Spinal cord (tissue), 10 donors: Measurements from ENCODE around the gene PERM1. TPM values are rescaled to one million over a fixed set of nuclear protein-coding genes. Genes with fewer than 3 reads are reported as not detected.
A peak's percentile ranks its signal among the peaks of the same experiment; 100 is the strongest.

Source experiments
- DNase-seq, 6 donors: peaks; one replicate each; pipeline versions ENCODE4 v3.0.0 to v3.0.0-alpha.2; 2013 to 2015; ENCODE audit warnings: low spot score in 6 of 6, low read depth in 4 of 6
- H3K27ac ChIP-seq: one replicate; pipeline ENCODE4 v1.5.1; 2013; ENCODE audit warnings: low read depth, low read length, control low read depth
- H3K27me3 ChIP-seq: one replicate; pipeline ENCODE4 v1.6.1; 2013; ENCODE audit warnings: low read length; ENCODE audit not compliant: control insufficient read depth, insufficient read depth
- H3K36me3 ChIP-seq: one replicate; pipeline ENCODE4 v1.6.1; 2013; ENCODE audit warnings: low read length; ENCODE audit not compliant: control insufficient read depth, insufficient read depth
- H3K4me1 ChIP-seq: one replicate; pipeline ENCODE4 v1.6.1; 2013; ENCODE audit warnings: low read length; ENCODE audit not compliant: control insufficient read depth, insufficient read depth
- H3K4me3 ChIP-seq: one replicate; pipeline ENCODE4 v1.5.1; 2013; ENCODE audit warnings: low read depth, low read length, control low read depth
- H3K9me3 ChIP-seq: one replicate; pipeline ENCODE4 v1.6.1; 2013; ENCODE audit warnings: low read length; ENCODE audit not compliant: control insufficient read depth, insufficient read depth
- WGBS: methylation state at CpG from one replicate; pipeline ENCODE4 v1.1.5; 2013; ENCODE audit warnings: missing lambda C conversion rate; ENCODE audit not compliant: insufficient coverage; 5-methylcytosine and 5-hydroxymethylcytosine counted together
- polyA plus RNA-seq, 2 donors: library from polyadenylated mRNA; unstranded; fragments of 120-200 nt; gene quantifications; one replicate each; pipeline ENCODE4 v1.2.1, GENCODE V29; 2013; ENCODE audit not compliant: insufficient read length in 2 of 2
- total RNA-seq, 2 donors: library from RNA; depleted of rRNA in 1 of 2; stranded (reverse); fragments of 120-200 nt in 1 of 2; fragments of >200 nt in 1 of 2; gene quantifications; one replicate each; pipeline versions ENCODE4 v1.2.3 to v1.2.4, GENCODE V29; 2013 to 2014
- donor health status: healthy.

PERM1 gene
- total and polyA plus RNA-seq, 4 donors, result 0.39 TPM; not detected in 3

DNA sequence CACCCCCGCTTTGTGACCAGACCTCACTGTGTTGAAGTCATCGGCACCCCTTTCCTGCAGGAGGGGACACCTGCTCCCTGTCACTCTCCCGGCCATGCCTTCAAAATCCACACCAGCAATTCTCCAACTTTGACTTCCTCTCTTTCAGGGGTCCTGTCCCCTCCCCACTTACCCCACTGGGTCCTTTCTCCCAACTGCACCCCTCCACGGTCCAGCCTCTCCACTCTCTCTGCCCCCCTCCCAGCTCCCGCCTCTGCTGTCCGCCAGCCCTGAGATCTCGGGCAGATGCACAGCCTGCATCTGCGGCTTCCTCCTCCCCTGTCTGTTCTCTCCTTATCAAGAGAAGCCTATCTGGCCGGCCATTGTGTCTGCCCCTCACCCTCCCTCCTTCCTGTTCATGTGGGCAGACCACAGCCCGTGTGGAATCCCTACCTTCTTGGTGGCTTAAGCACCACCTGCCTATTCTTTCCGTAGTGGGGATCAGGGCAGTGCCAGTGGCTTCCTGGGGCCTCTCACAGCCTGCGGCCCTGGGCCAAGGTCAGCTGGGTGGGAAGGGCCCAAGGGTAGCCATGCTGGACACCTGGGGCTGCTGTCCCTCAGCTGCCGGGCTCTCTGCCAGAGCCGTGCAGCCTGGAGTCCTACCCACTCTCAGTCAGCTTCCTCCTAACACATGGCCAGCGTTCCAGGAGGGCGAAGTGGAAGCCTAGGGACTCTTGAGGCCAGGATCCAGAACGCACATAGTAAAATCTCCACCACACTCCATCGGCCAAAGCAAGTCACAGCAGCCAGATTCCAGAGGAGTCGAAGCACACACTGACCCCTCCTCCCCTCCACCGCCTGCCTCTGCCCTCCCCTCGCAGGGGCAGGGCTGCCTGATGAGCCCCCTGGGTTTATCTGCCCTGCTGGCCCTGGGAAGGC, 23.1 kb upstream of the PERM1 start:
- H3K27ac ChIP-seq, result peak overlapping the region; percentile 50
- H3K4me1 ChIP-seq, result peaks cover 45% of the 10 kb centered on the region
- DNase-seq, result peak in 1 of 6 donors; percentile 43
- H3K27me3 ChIP-seq, result no peaks in the 10 kb centered on the region
- H3K4me3 ChIP-seq, result no peak overlapping the region
- no peaks in the 10 kb centered on the region for H3K9me3 ChIP-seq
- peaks cover 33% of the 10 kb centered on the region for H3K36me3 ChIP-seq
- 21% methylated on average over 18 of the region's 21 CpGs for WGBS

- H3K27me3 ChIP-seq, result no peaks in the 10 kb centered on the region
- H3K4me3 ChIP-seq, result no peak overlapping the region
- no peaks in the 10 kb centered on the region for H3K9me3 ChIP-seq
- no peak overlapping the region for H3K27ac ChIP-seq
- DNase-seq, result no peak
- peaks cover 47% of the 10 kb centered on the region for H3K4me1 ChIP-seq
- H3K36me3 ChIP-seq, result peaks cover 33% of the 10 kb centered on the region
- 60% methylated on average over 7 of the region's 7 CpGs for WGBS
These were observed 22.5 kb upstream of the PERM1 start for GRCh38 chr1:1004420-1004779.

GRCh38 chr1:1003618-1004419, 21.9 kb upstream of the PERM1 start:
- WGBS, result 82% methylated on average over 16 of the region's 22 CpGs
- H3K4me1 ChIP-seq, result peaks cover 48% of the 10 kb centered on the region
- no peaks in the 10 kb centered on the region for H3K27me3 ChIP-seq
- DNase-seq, result no peak
- no peak overlapping the region for H3K27ac ChIP-seq
- H3K4me3 ChIP-seq, result no peak overlapping the region
- no peaks in the 10 kb centered on the region for H3K9me3 ChIP-seq
- peaks cover 33% of the 10 kb centered on the region for H3K36me3 ChIP-seq

DNA sequence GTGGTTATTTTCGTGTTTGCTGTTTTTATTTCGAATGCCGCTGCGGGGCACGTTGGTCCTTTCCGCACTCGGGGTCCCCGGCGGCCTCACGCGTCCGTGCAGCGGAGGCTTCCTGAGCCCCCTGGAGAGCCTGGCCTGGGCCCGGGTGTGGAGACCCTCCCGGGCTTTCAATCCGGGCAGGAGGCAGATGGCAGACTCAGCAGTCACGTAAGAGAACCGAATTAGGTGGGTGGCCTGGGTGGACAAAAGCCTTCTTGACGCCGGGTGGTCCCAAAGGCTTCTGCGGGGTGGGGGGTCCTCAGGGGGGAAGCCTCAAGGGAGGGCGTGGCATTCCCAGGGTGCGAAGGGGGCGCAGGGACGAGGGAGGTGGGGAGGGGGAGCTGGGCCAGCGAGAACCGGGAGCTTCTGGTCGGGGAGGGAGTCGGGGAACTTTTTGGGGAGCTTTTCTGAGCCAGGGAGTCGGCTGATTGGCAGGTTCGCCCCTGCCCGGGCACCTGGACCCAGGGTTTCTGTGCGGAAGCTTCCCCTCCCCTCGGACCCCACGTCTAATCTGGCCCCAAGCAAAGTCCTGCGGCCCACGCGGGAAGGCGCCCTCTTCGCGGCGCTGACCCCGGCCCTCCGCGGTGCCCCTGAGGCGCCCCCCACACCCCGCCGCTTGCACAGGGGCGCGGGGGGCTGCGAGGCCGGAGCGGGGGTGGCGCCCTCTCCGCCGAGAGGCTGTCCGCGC, 19.3 kb upstream of the PERM1 start:
- peak overlapping the region; percentile 99 for H3K27ac ChIP-seq
- peaks cover 3% of the 10 kb centered on the region for H3K27me3 ChIP-seq
- peaks cover 50% of the 10 kb centered on the region for H3K36me3 ChIP-seq
- WGBS, result under 1% methylated on average over 54 of the region's 58 CpGs
- H3K4me3 ChIP-seq, result peak overlapping the region; percentile 73
- peak in 1 of 6 donors; percentile 61 for DNase-seq
- H3K4me1 ChIP-seq, result peaks cover 68% of the 10 kb centered on the region
- H3K9me3 ChIP-seq, result no peaks in the 10 kb centered on the region

DNA sequence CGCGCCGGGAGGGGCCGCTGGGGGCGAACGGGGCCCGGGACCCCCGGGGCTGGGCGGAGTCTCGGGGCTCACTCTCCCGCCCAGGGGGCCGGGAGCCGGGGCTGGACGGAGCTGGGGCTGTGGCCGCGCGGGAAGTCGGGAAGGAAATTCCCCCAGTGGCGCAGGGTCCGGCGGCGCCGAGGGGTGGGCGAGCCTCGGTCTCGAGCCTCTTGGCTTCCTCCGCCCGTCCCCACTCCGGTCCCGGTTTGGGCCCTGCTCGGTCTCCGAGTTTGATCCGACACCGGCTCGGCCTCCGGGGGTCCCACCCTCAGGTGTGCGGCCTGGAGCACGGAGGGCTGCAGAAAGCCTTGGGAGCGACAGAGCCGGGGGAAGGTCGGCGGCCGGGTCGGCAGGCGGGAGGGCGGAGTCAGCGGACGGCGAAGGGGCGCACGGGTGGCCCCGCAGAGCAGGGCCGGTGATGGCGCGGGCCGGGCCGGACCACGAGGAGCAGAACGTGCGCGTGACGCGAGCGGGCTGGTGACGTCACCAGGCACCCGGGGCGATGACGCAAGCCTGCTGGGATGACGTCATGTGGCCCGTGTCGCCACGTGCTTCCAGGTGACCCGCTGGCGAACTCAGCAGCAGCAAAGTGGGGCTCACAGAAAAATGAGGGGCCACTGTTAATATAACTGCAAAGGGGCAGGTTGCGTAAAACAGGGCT, 18.6 kb upstream of the PERM1 start:
- Histone ChIP-seq H3K27me3 (peaks cover 3% of the 10 kb centered on the region), H3K9me3 (no peaks in the 10 kb centered on the region), H3K4me1 (peaks cover 66% of the 10 kb centered on the region), H3K4me3 (peak overlapping the region; percentile 73), H3K36me3 (peaks cover 45% of the 10 kb centered on the region), H3K27ac (peak overlapping the region; percentile 99)
- DNase-seq, result peak in 2 of 6 donors; percentile 90 to 91
- WGBS, result under 1% methylated on average over 74 of the region's 75 CpGs

DNA sequence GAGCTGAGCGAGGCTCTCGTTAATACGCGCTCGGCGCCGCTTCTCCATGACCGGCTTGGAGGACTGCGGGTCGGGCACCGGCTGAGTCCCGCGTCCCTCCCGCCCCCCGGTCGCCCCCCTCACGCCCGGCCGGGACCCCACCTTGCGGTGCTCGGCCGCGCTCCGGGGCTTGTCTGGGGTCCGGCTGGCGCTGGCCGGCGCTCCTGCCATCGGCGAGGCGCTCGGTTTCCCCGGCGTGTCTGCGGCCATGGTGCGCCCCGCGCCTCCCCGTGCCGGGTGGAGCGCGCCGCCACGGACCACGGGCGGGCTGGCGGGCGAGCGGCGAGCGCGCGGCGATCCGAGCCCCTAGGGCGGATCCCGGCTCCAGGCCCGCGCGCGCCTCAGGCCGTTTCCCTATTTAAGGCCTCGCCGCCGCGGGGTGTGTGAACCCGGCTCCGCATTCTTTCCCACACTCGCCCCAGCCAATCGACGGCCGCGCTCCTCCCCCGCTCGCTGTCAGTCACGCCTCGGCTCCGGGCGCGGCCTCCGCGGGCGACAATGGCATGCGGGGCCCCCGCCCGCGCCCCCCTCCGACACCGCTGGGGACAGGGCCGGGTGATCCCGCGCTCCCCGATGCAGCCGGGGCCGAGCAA, 17.9 kb upstream of the PERM1 start, which contains the start of gene HES4:
HES4 (minus strand) TSS at position 373 of the 632 bp plus-strand sequence; CDS start at position 249, 124 bp downstream.
- Histone ChIP-seq H3K27me3 (peaks cover 3% of the 10 kb centered on the region), H3K9me3 (no peaks in the 10 kb centered on the region), H3K4me1 (peaks cover 59% of the 10 kb centered on the region), H3K4me3 (peak within 1 kb of the TSS; percentile 73), H3K27ac (peak within 1 kb of the TSS; percentile 99), H3K36me3 (peaks cover 41% of the 10 kb centered on the region)
- under 1% methylated on average over 94 of the region's 95 CpGs for WGBS
- peak in 5 of 6 donors; percentile 75 to 97 (median 84) for DNase-seq

DNA sequence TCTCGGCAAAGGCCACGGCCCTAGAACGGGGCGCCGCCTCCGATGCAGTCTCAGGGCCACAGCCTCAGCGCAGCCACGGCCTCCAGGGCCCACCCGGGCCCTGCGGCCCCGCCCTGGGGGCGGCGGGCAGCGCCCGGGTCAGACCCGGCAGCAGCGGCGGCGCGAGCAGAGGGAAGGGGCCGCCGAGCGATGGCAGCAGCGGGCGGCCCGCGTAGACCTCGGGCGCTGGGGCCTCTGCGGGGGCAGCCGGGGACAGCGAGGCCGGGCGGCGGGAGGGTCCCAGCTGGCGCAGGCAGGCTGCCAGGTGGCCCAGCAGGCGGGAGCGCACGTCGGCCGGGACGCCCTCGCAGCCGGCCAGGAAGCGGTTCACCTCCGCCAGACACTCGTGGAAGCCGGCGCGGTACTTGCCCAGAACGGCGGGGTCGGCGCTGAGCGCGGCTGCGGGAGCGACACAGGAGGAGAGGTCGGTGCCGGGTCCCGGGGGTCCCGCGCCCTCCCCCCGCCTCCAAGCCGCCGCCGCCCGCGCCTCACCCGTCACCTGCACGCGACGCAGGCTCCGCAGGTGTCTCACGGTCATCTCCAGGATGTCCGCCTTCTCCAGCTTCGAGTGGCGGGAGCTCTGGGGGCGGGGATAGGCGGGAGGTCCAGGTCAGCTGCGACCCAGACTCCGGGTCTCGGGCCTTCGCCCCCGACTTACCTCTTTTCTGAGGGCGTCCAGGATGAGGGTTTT, 17.3 kb upstream of the PERM1 start:
- peaks cover 3% of the 10 kb centered on the region for H3K27me3 ChIP-seq
- peaks cover 34% of the 10 kb centered on the region for H3K36me3 ChIP-seq
- WGBS, result under 1% methylated on average over 86 of the region's 86 CpGs
- H3K4me1 ChIP-seq, result peaks cover 52% of the 10 kb centered on the region
- H3K27ac ChIP-seq, result peak overlapping the region; percentile 69
- peak overlapping the region; percentile 52 for H3K4me3 ChIP-seq
- peak in 2 of 6 donors; percentile 45 to 70 for DNase-seq
- no peaks in the 10 kb centered on the region for H3K9me3 ChIP-seq

DNA sequence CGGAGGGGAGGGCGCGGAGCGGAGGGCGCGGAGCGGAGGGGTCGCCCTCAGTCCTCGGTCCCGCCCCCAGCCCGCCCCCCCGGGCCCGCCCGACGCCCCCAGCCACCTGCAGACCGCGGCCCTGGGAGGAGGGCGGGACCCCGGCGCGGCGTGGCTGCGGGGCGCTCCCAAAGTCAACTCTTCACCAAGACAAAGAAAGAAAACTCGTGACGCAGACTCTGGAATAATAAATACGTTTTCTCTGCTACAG, 16.8 kb upstream of the PERM1 start:
- WGBS, result 0% methylated on average over 12 of the region's 27 CpGs
- Histone ChIP-seq H3K36me3 (peaks cover 29% of the 10 kb centered on the region), H3K27me3 (peaks cover 3% of the 10 kb centered on the region), H3K27ac (no peak overlapping the region), H3K4me3 (peak overlapping the region; percentile 32), H3K9me3 (no peaks in the 10 kb centered on the region), H3K4me1 (peaks cover 48% of the 10 kb centered on the region)
- DNase-seq, result peak in 1 of 6 donors; percentile 73
